OCI-LY3 (cell line): Measurements from ENCODE around the gene KCNG4.

ENCODE experiments used
- CTCF ChIP-seq: fragments of 200-600, 300-600 bp; sonication (generic); IDR thresholded peaks from 2 replicates; pipeline ENCODE4 v1.5.1; 2014; ENCODE audit warnings: antibody characterized with exemption, low read length, low read depth
- EZH2phosphoT487 ChIP-seq: fragments of 200-600 bp; shearing (Covaris generic); IDR thresholded peaks from 2 replicates; pipeline ENCODE4 v1.6.1; 2018; ENCODE audit warnings: antibody characterized with exemption, mixed run types, low read depth

GRCh38 chr16:84178146-84178765 is 61.6 kb downstream of the KCNG4 start:
- TF ChIP-seq CTCF (no peak), EZH2phosphoT487 (no peak)
